WTC11 (cell line): Measurements from ENCODE around the gene GRID2.

Experiments used
- CBFB ChIP-seq: sonication (generic); formaldehyde crosslinking; IDR thresholded peaks from 2 replicates; pipeline ENCODE4 v1.8.1; 2022; ENCODE audit warnings: mild to moderate bottlenecking, low read depth, missing genetic modification reagents
- CTCF ChIP-seq: fragments of 200-600 bp; IDR thresholded peaks from 2 replicates; pipeline ENCODE4 v1.8.0; 2022; ENCODE audit warnings: antibody characterized with exemption
- ESRRA ChIP-seq: sonication (generic); formaldehyde crosslinking; IDR thresholded peaks from 2 replicates; pipeline ENCODE4 v1.8.1; 2022; ENCODE audit warnings: mild to moderate bottlenecking, missing genetic modification reagents, borderline replicate concordance
- FOXK1 ChIP-seq: sonication (generic); formaldehyde crosslinking; IDR thresholded peaks from 2 replicates; pipeline ENCODE4 v1.8.0; 2022; ENCODE audit warnings: mild to moderate bottlenecking, moderate library complexity, missing genetic modification reagents
- JAZF1 ChIP-seq: fragments of 250-450 bp; sonication (Bioruptor Pico); IDR thresholded peaks from 2 replicates; pipeline ENCODE4 v1.9.0; 2021; ENCODE audit warnings: moderate library complexity, mild to moderate bottlenecking, inconsistent platforms
- NFYB ChIP-seq: sonication (generic); formaldehyde crosslinking; conservative IDR thresholded peaks from 2 replicates; pipeline ENCODE4 v1.8.0; 2022; ENCODE audit warnings: low read depth, missing genetic modification reagents
- USF1 ChIP-seq: sonication (generic); formaldehyde crosslinking; IDR thresholded peaks from 2 replicates; pipeline ENCODE4 v1.8.0; 2022; ENCODE audit warnings: mild to moderate bottlenecking, missing genetic modification reagents
- ZNF423 ChIP-seq: fragments of 250-450 bp; sonication (Bioruptor Pico); IDR thresholded peaks from 2 replicates; pipeline ENCODE4 v2.1.2; 2022; ENCODE audit warnings: mild to moderate bottlenecking, moderate library complexity

- no peak for TF ChIP-seq CTCF
- TF ChIP-seq NFYB (CRISPR knock-in tag) = no peak
- no peak for TF ChIP-seq CBFB
- TF ChIP-seq ZNF423 (CRISPR knock-in tag) = no peak
- no peak for TF ChIP-seq JAZF1 (CRISPR knock-in tag)
- TF ChIP-seq ESRRA (CRISPR knock-in tag) = no peak
- no peak for TF ChIP-seq FOXK1 (CRISPR knock-in tag)
- TF ChIP-seq USF1 = no peak
Observed at GRCh38 chr4:92864096-92864495, 560.3 kb downstream of the GRID2 start.
